Keratinocyte (primary cell): ENCODE measurements around the gene RUSC2.

Source experiments
- EZH2 ChIP-seq: IDR thresholded peaks from one replicate; pipeline ENCODE4 v1.6.1; 2012; ENCODE audit warnings: inconsistent platforms, mild to moderate bottlenecking, low read length, moderate library complexity
- TF ChIP-seq, protein P1 (sequence below), 3 experiments: IDR thresholded peaks in 1 of 3; conservative IDR thresholded peaks in 1 of 3; optimal IDR thresholded peaks in 1 of 3; 2 replicates in 2 of 3; 3 replicates in 1 of 3; pipeline versions ENCODE3 to v1.5.1; 2011; ENCODE audit warnings: low read length in 3 of 3, mild to moderate bottlenecking in 3 of 3, moderate library complexity in 2 of 3, control low read depth in 1 of 3, inconsistent platforms in 1 of 3; ENCODE audit not compliant: insufficient read depth in 2 of 3; ENCODE audit errors: extremely low read depth in 1 of 3

DNA sequence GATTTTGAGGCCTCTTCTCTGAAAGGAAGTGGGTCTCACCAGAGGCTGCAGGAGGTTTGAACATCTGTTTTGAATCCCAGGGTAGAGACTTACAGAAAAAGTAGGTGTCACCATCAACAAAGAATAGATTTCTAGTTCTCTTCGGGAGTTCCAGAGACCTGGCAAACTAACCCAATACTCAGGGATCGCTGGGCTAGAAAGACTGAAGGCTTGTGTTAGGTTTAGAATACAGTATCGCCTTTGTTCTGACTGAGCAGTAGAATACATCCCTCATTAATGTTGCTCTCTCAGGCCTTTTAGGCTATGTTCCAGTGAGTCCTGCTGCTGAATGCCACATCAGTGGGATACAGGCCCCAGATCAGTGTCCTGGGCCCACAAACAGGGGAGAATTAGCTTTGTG lies 27.2 kb downstream of the RUSC2 start:
- TF ChIP-seq, protein P1, sequence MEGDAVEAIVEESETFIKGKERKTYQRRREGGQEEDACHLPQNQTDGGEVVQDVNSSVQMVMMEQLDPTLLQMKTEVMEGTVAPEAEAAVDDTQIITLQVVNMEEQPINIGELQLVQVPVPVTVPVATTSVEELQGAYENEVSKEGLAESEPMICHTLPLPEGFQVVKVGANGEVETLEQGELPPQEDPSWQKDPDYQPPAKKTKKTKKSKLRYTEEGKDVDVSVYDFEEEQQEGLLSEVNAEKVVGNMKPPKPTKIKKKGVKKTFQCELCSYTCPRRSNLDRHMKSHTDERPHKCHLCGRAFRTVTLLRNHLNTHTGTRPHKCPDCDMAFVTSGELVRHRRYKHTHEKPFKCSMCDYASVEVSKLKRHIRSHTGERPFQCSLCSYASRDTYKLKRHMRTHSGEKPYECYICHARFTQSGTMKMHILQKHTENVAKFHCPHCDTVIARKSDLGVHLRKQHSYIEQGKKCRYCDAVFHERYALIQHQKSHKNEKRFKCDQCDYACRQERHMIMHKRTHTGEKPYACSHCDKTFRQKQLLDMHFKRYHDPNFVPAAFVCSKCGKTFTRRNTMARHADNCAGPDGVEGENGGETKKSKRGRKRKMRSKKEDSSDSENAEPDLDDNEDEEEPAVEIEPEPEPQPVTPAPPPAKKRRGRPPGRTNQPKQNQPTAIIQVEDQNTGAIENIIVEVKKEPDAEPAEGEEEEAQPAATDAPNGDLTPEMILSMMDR (optimal IDR thresholded peaks at IDR 0.05 in 1 of 3, IDR thresholded peaks at IDR 0.05 in 1 of 3, conservative IDR thresholded peaks at IDR 0.05 in 1 of 3; ENCODE audit: extremely low read depth in 1 of 3, insufficient read depth in 2 of 3, low read length in 3 of 3): no peak
- no peak for TF ChIP-seq EZH2
